GM08714 (cell line): ENCODE measurements around the gene VPS37C.
"Not testable (repeated sequence)": the region's sequence is repeated elsewhere in the genome, so short reads cannot be mapped to it uniquely, and the experiment has no call there.

ENCODE experiments used
- H3K4me3 ChIP-seq: fragments of 200-500 bp; sonication (Bioruptor generic); 2 replicates; pipeline ENCODE4 v1.5.1; 2014; ENCODE audit warnings: mild to moderate bottlenecking, low read length, inconsistent platforms
- ZNF274 ChIP-seq: IDR thresholded peaks from 2 replicates; pipeline ENCODE4 v1.6.1; 2012; ENCODE audit warnings: mild to moderate bottlenecking, low read depth, low read length

The VPS37C gene

GRCh38 chr11:61189933-61190332 lies 28.7 kb upstream of the VPS37C start:
- TF ChIP-seq ZNF274, result no peak

GRCh38 chr11:61187505-61188130 lies 26.4 kb upstream of the VPS37C start:
- no peak for TF ChIP-seq ZNF274

More at GRCh38 chr11:61189933-61190332, 28.7 kb upstream of the VPS37C start:
- H3K4me3 ChIP-seq, result no peak overlapping the region

DNA sequence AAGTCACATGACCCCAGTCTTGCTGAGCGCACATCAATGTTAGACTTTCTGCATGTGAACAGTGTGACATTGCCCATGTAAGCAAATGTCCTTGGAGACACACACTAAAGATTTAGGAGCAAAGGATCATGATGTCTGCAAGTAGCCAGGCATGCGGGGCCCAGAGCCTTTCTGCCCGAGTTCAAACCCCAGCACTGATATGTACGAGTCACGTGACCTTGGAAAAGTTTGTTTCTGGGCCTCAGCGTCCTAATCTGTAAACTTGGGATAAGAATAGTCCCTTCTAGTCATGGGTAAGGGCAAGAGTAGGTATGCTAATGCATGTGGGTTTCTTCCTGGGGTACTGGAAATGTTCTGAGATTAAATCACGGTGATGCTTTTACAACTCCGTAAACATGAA lies 25.3 kb upstream of the VPS37C start:
- no peak for TF ChIP-seq ZNF274
- no peak overlapping the region for H3K4me3 ChIP-seq

More at GRCh38 chr11:61187505-61188130, 26.4 kb upstream of the VPS37C start:
- no peak overlapping the region for H3K4me3 ChIP-seq

DNA sequence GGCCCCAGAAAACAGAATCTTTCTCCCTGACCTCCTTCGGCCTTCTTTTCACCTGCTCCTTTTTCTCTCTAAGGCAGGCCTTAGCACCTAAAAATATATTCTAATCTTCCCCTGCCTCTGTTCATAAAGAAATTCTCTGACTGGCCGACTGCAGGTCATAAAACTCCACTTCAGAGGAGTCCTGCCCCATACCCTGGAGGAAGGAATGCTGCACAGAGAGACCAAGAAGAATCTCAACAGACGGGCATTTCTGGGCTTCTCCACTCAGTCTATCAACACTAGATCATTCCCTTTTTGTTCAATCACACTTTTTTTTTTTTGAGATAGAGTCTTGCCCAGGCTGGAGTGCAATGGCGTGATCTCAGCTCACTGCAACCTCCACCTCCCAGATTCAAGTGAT lies 22.4 kb upstream of the VPS37C start:
- H3K4me3 ChIP-seq, result no peak overlapping the region

GRCh38 chr11:61181489-61181888 lies 20.3 kb upstream of the VPS37C start:
- no peak overlapping the region for H3K4me3 ChIP-seq
- no peak for TF ChIP-seq ZNF274

More for the DNA sequence above, 22.4 kb upstream of the VPS37C start:
- TF ChIP-seq ZNF274, result no peak

- H3K4me3 ChIP-seq, result not testable (repeated sequence)
Measured at GRCh38 chr11:61180205-61180604, 19.0 kb upstream of the VPS37C start.

- H3K4me3 ChIP-seq, result no peak overlapping the region
- no peak for TF ChIP-seq ZNF274
Measured at GRCh38 chr11:61176446-61176845, 15.2 kb upstream of the VPS37C start.

GRCh38 chr11:61174949-61175348 lies 13.7 kb upstream of the VPS37C start:
- TF ChIP-seq ZNF274, result no peak
- no peak overlapping the region for H3K4me3 ChIP-seq

GRCh38 chr11:61174273-61174672 lies 13.0 kb upstream of the VPS37C start:
- H3K4me3 ChIP-seq, result no peak overlapping the region
- TF ChIP-seq ZNF274, result no peak

DNA sequence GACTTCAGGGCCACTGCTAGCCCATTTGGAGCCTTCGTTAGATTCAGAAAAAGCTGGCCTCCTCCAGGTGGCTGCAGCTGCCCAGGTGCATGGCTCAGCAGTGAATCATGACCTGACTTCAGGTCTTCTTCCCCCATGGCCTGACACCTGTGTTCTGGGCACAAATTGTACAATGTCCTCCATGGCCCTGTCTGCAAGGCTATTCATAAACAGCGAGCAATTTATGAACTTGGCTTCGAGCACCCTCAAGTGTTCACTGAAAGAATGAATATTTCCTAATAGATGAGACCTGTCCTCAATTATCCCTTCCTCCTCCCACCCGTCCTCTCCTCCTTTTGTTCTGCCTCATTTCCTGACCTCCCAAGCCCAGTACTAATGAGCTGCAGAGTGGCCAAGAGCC lies 12.2 kb upstream of the VPS37C start:
- TF ChIP-seq ZNF274, result no peak
- H3K4me3 ChIP-seq, result no peak overlapping the region

GRCh38 chr11:61172888-61173287 lies 11.7 kb upstream of the VPS37C start:
- no peak overlapping the region for H3K4me3 ChIP-seq
- TF ChIP-seq ZNF274, result no peak

- TF ChIP-seq ZNF274, result no peak
Measured at GRCh38 chr11:61172356-61172755, 11.1 kb upstream of the VPS37C start.

DNA sequence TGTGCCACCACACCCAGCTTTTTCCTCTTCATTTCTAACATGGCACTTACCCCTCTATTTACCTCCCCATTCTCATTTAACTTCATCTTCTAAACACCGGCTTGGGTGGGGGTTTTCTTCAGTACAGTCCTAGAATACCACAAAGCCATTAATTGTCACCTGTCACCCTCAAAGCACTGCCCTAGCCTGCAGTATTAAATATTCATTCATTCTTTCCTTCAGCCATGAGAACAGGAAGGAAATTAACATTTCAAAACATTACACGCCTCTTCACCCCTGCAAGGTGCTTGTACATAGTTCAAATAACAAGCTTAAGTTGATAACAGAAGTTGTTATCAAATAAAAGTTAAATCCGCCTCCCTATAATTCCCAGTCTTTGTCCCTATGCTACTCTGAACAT lies 10.7 kb upstream of the VPS37C start:
- TF ChIP-seq ZNF274, result no peak
- H3K4me3 ChIP-seq, result no peak overlapping the region

More at GRCh38 chr11:61172356-61172755, 11.1 kb upstream of the VPS37C start:
- H3K4me3 ChIP-seq, result no peak overlapping the region

GRCh38 chr11:61170566-61170965 lies 9.3 kb upstream of the VPS37C start:
- TF ChIP-seq ZNF274, result no peak
- no peak overlapping the region for H3K4me3 ChIP-seq

DNA sequence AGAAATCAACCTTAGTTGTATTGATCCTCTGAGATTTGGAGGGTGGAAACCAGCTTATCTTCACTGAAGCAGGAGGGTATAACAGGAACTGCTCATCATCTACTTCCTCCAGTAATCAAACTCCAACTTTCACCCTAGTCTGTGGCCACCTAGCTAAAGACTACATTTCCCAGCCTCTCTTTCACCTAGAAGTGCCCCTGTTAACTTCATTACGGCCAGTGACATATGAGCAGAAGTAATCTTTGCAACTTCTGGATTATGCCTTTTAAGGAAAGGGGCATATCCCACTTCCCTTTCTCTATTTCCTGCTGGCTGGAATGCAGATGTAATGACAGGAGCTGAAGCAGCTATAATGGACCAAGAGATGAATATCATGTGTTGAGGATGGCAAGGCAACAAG lies 7.6 kb upstream of the VPS37C start:
- no peak overlapping the region for H3K4me3 ChIP-seq
- no peak for TF ChIP-seq ZNF274

DNA sequence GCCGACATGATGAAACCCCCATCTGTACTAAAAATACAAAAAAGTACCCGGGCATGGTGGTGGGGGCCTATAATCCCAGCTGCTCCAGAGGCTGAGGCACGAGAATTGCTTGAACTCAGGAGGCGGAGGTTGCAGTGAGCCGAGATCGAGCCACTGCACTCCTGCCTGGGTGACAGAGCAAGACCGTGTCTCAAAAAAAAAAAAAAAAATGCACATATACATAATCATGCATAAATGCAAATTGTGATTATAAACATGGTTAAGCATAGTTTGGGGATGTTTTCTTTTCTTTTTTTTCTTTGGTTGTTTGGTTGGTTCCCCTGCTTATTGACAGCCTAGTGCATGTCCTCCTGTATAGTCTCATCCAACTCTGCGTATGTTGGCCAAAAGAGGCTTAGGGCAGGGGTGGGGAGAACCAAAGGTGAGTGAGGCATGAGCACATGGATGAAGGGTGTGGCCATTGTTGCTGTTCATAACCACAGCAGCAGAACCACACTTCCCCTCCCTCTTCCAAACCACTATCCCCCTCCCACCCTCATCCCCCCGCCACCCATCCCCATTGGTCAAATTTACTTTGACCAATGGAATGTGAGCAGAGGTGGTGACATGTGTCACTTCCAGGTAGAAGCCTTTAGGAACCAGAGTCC lies 6.9 kb upstream of the VPS37C start:
- TF ChIP-seq ZNF274, result no peak
- no peak overlapping the region for H3K4me3 ChIP-seq

DNA sequence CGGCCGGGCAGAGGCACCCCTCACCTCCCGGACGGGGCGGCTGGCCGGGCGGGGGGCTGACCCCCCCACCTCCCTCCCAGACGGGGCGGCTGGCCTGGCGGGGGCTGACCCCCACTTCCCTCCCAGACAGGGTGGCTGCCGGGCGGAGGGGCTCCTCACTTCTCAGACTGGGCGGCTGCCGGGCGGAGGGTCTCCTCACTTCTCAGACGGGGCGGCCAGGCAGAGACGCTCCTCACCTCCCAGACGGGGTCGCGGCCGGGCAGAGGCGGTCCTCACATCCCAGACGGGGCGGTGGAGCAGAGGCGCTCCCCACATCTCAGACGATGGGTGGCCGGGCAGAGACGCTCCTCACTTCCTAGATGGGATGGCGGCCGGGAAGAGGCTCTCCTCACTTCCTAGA lies 5.1 kb upstream of the VPS37C start:
- not testable (repeated sequence) for H3K4me3 ChIP-seq

DNA sequence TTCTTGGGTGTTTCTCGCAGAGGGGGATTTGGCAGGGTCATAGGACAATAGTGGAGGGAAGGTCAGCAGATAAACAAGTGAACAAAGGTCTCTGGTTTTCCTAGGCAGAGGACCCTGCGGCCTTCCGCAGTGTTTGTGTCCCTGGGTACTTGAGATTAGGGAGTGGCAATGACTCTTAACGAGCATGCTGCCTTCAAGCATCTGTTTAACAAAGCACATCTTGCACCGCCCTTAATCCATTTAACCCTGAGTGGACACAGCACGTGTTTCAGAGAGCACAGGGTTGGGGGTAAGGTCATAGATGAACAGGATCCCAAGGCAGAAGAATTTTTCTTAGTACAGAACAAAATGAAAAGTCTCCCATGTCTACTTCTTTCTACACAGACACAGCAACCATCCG lies 4.6 kb upstream of the VPS37C start:
- H3K4me3 ChIP-seq, result not testable (repeated sequence)
